HFF-Myc (cell line): Measurements from ENCODE around the gene ABHD12.

Source experiments
- DNase-seq: peaks from one replicate; pipeline ENCODE4 v3.0.0-alpha.2; 2011; ENCODE audit warnings: low read depth; ENCODE audit errors: extremely low read depth
- H3K4me3 ChIP-seq: replicated peaks from 2 replicates; pipeline ENCODE4 v1.5.1; 2011; ENCODE audit warnings: low read depth, mild to moderate bottlenecking, control low read depth, low read length
- CTCF ChIP-seq: IDR thresholded peaks from 2 replicates; pipeline ENCODE4 v1.5.1; 2012; ENCODE audit warnings: mild to moderate bottlenecking, low read depth, low read length, control low read depth; ENCODE audit errors: missing control alignments

The ABHD12 gene

GRCh38 chr20:25288291-25289181 lies 102.1 kb downstream of the ABHD12 start:
- no peak for TF ChIP-seq CTCF
- no peak for DNase-seq
- H3K4me3 ChIP-seq: no peak overlapping the region

- TF ChIP-seq CTCF: no peak
- no peak overlapping the region for H3K4me3 ChIP-seq
- DNase-seq: no peak
Measured at GRCh38 chr20:25287631-25288290, 102.9 kb downstream of the ABHD12 start.

- H3K4me3 ChIP-seq: no peak overlapping the region
- DNase-seq: no peak
- TF ChIP-seq CTCF: no peak
Measured at GRCh38 chr20:25286917-25287316, 103.7 kb downstream of the ABHD12 start.

- DNase-seq: no peak
- no peak overlapping the region for H3K4me3 ChIP-seq
- no peak for TF ChIP-seq CTCF
Measured at GRCh38 chr20:25285856-25286798, 104.5 kb downstream of the ABHD12 start.

GRCh38 chr20:25285091-25285647 lies 105.5 kb downstream of the ABHD12 start:
- H3K4me3 ChIP-seq: no peak overlapping the region
- DNase-seq: no peak
- TF ChIP-seq CTCF: no peak

GRCh38 chr20:25284131-25284601 lies 106.5 kb downstream of the ABHD12 start:
- TF ChIP-seq CTCF: no peak
- H3K4me3 ChIP-seq: no peak overlapping the region
- no peak for DNase-seq
